A549 treated with ZK216348 at 1 μM for 4 hours (cell line): ENCODE measurements around the gene GRAMD1C. TPM values are rescaled to one million over a fixed set of nuclear protein-coding genes. Genes with fewer than 3 reads are reported as not detected.

ENCODE experiments used
- total RNA-seq: library from RNA; stranded (reverse); fragments of 200-300 nt; extraction: Qiagen RNA extraction; gene quantifications from 5 replicates; pipeline ENCODE4 v1.2.3, GENCODE V29; 2022; ENCODE audit warnings: low read depth

The GRAMD1C gene
- total RNA-seq: 0.23 to 2.3 TPM (median 0.54 TPM) in 5 replicates

GRCh38 chr3:113838631-113839209, at the start of gene GRAMD1C:
Gene GRAMD1C (plus strand): TSS chr3:113838788. CDS start chr3:113838910, 122 bp downstream.

DNA sequence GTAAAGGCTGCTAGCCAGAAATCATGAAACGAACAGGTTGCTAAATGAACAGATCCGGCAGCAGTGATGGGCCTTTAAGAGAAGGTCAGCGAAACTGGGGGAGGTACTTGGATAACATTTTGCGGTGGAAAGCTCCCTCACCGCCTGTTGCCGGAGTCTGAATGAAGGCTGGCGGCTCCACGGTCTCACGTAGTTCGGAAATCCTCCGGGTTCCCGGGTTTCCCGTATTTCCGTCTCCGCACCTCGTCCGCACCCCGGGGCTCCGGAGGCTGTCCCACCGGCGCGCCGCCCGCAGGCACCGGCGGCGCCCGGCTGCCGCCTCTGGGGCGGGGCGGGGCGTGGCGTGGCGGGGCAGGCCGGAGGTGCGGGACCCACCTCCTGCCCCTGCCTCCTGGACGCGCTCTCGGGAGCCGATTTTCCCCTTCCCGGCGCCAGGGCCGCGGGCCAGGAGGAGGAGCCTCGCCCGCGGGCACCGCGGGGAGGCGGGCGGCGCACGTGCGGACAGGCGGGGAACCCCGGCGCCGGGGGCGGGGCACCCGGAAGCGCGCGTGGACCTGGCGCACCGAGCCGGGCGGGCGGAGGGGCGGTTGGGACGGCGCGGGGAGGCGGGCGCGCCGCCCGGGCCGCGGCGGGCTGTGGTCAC, 108.9 kb downstream of the GRAMD1C start, which contains the start of gene ZDHHC23:
ZDHHC23 (plus strand) TSS at position 642 of the 643 bp plus-strand sequence. CDS start 790 bp downstream, outside the sequence.

Other genes starting within 250 kb of the GRAMD1C start
- gene USF3, start 142.1 kb upstream of the GRAMD1C start, total RNA-seq: 1.8 to 3.2 TPM (median 2.8 TPM) in 5 replicates
- gene NAA50, start 92.5 kb upstream of the GRAMD1C start, total RNA-seq: 102 to 178 TPM (median 151 TPM) in 5 replicates
- 12.1 to 22.3 TPM (median 20.0 TPM) in 5 replicates for gene ATP6V1A, start 91.8 kb upstream of the GRAMD1C start, total RNA-seq
- 3.1 to 4.0 TPM (median 3.8 TPM) in 5 replicates for gene ZDHHC23, start 109.2 kb downstream of the GRAMD1C start, total RNA-seq
- 1.4 to 3.7 TPM (median 1.9 TPM) in 5 replicates for gene CCDC191, start 217.7 kb downstream of the GRAMD1C start, total RNA-seq
- 20.4 to 33.0 TPM (median 22.2 TPM) in 5 replicates for gene QTRT2, start 217.9 kb downstream of the GRAMD1C start, total RNA-seq